Stimulated activated naive CD8-positive, alpha-beta T cell treated with anti-CD3 and anti-CD28 coated beads, Interleukin-15, Interleukin-2, amounts not matched to agents 100 U/mL and 50 U/mL, for 24 hours (primary cell): ENCODE results near the gene SLTM.
"Not testable (repeated sequence)": the region's sequence is repeated elsewhere in the genome, so short reads cannot be mapped to it uniquely, and the experiment has no call there.

ENCODE experiments used
- ATAC-seq: fragments of 150-1000 bp; cut with Tn5 transposase; one replicate; pipeline ENCODE4 v1.10.0; 2021
- DNase-seq: peaks from one replicate; pipeline ENCODE4 v3.0.0; 2021

SLTM gene

DNA sequence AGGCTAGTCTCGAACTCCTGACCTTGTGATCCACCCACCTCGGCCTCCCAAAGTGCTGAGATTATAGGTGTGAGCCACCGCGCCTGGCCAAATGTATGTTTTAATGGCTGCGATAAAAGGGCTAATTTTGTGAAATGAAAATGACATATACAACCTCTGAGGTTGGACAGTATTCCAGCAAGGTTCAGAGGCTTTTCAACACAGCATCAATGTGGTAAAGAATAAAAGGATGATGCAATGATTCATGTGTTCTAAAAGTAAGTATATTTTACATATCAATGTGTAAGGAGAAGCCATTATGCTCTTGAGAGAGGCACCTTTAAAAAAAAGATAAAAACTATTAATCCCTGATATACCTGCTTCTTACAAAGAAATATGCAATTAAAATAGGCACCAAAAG is 6.7 kb downstream of the SLTM start:
- no peak for ATAC-seq
- no peak for DNase-seq

DNA sequence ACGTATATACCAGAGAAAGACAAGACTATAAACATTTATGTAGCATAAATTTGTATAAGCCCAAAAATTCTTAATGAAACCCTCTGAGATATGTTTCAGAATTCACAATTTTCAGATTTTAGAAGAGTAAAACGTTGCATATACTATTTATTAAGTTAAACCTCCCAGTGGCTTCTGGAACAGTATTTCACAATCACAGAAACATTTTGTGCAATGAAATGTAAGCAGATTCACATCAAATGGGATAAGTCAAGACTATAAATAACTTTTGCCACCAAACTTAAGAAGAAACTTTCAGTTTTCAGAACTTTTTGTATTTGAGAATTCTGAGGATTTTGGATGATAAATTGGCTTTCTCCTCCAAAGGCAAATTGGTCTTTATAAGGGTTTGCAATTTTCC is 9.2 kb downstream of the SLTM start:
- ATAC-seq, result no peak
- DNase-seq, result no peak

DNA sequence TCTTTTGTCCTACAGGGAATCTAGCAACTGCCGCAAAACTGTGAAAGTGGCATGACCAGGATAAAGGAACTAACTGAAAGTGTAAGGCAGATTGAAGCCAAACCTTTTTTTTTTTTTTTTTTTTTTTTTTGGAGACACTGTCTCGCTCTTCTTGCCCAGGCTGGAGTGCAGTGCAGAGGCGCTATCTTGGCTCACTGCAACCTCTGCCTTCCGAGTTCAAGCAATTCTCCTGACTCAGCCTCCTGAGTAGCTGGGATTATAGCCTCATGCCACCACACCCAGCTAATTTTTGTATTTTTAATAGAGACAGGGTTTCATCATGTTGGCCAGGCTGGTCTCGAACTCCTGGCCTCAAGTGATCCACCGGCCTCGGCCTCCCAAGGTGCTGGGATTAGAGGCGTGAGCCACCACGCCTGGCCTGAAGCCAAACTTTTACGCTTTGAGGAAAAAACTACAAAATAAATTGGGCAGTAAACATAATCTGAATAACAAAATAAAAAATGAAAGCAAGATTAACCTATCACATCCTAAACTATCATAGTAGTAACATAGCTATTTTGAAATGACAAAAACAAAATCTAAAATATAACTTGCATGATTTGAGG is 9.7 kb downstream of the SLTM start:
- no peak for DNase-seq
- no peak for ATAC-seq

DNA sequence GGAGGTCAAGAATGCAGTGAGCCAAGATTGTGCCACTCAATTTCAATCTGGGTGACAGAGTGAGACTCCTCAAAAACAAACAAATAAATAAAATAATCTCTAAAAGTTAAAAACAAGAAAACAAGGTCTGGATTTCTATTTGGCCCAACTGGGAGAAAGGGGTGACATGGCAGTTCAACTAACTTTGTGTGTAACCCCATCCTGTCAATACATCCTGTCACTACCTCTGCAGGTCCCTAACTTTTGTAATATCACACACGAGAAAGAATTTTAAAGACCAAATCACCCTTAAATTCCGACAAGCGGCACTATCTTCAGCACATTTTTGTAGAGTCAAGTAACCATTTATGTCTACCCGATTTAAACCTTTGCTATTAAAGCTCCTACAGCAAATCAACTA is 10.2 kb downstream of the SLTM start:
- ATAC-seq, result no peak
- no peak for DNase-seq

- no peak for ATAC-seq
- no peak for DNase-seq
Measured at GRCh38 chr15:58921267-58921790, 12.2 kb downstream of the SLTM start.

DNA sequence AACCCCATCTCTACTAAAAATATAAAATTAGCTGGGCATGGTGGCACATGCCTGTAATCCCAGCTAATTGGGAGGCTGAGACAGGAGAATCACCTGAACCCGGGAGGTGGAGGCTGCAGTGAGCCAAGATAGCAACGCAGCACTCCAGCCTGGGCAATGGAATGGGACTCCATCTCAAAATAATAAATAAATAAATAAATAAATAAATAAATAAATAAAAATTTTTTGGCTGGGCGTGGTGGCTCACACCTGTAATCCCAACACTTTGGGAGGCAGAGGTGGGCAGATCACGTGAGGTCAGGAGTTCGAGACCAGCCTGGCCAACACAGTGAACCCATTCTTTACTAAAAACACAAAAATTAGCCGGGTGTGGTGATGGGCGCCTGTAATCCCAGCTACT is 13.0 kb downstream of the SLTM start:
- DNase-seq, ATAC-seq: not testable (repeated sequence)

- no peak for DNase-seq
- ATAC-seq, result no peak
Measured at GRCh38 chr15:58919232-58919631, 14.2 kb downstream of the SLTM start.

- no peak for ATAC-seq
- no peak for DNase-seq
Measured at GRCh38 chr15:58918239-58918638, 15.2 kb downstream of the SLTM start.

DNA sequence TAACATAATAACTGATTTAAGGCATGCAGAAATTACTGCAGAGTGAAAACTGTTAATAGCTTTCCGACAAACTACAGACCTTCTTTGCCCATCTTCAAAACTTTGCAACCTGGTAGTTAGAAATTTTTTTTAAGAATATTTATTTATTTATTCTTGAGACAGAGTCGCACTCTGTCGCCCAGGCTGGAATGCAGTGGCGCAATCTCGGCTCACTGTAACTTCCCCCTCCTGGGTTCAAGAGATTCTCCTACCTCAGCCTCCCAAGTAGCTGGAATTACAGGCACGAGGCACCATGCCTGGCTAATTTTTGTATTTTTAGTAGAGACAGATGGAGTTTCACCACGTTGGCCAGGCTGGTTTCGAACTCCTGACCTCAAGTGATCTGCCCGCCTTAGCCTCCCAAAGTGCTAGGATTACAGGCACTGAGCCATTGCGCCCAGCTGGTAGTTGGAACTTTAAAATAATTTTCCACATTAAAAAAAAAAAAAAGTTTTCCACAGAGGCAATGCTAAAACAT is 15.8 kb downstream of the SLTM start:
- ATAC-seq, DNase-seq: not testable (repeated sequence)

DNA sequence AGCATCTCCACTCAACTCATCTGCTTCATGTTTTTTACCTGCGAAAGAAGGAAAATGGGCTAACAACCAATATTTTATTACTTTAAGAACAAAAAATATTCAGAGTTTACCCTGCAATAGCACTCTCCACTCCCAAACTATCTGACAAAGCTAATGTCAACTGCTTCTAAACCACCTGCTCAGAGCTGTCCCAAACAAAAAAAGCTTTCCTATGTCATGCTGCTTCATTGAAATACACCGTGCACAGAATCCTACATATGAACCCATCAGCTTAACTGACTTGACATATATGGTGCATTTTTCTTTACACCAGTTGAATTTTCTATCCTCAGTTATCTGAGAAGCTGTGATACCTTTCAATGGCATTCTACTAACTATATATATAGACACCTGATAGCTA is 16.5 kb downstream of the SLTM start:
- DNase-seq (no peak), ATAC-seq (no peak)

- DNase-seq, result no peak
- no peak for ATAC-seq
Measured at GRCh38 chr15:58910456-58910855, 23.0 kb downstream of the SLTM start.

DNA sequence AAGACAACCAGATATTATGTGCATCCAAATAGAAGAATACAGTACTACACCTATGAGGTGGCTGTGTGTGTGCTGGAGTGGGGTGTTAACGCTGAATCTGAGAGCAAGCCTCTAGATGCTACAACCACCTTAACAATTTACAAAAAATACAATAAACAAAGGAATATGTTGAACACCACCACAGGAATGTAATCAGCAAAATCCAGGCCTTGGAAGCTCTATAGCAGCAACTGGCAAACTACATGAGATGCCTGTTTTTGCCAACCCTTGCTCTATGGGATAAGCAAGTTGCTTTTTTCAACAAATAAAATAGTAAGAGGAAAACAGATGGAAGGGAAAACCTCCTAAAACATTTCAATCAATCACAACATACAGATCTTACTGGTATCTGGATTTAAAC is 23.9 kb downstream of the SLTM start:
- DNase-seq (no peak), ATAC-seq (no peak)

- ATAC-seq (no peak), DNase-seq (no peak)
Measured at GRCh38 chr15:58908550-58909309, 24.7 kb downstream of the SLTM start.

DNA sequence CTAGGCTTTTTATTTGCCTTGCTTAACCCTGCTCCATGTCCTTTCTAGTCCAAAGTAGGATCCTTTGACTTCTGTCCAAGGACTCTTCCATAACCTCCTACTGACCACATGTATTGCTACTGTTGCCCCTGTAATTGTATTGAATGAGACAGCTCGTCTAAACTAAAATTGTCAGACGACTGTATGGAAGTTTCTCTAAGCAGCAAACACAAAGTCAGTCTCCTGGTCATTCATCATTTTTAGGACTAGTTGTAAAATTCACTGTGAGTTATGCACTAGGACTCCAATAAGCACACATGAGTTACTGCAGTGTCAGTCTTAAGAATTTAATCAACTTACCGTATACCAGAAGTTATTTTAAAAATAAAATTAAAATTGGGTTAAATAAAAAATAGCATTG is 32.8 kb downstream of the SLTM start:
- ATAC-seq, result no peak
- no peak for DNase-seq

DNA sequence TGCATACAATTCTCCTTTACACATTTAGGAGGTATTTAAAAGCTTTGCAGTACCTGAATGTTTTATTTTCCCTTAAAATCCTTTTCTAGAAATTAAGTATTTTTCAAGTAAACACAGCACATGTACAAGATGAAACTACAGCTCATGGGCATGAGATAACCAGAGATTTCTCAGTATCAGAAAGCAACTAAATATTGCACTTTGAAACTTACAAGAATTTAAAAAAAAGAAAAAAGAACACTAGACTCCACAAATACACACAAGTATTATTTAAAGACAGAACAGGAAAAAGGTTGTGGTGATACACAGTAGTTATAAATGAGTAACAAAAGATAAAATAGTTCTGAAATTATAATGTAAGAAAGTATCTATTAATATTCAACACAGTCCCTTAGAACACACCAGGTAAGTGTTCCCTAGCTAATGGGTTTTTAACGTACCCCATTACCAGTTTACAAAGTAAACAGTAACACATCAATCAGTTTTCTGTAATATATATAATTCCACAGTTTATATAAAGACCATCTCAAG is 35.3 kb downstream of the SLTM start:
- ATAC-seq, result no peak

DNA sequence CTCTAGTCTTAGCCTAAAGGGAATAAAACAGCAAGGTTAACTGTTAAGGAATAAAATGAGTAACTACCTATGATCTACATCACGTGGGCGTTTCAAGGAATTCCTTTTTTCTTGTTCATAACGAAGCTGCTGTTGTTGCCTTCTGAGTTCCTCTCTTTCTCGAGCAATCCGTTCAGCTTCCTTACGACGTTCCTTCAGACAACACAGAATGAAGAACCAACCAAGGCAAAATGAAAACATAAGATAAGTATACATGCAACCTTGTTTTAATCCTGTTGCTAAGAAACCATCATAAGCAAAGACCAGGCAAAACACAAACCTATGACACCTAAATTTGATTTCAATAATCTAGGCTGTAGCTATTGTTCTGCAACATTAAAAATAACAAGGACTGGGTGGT is 44.1 kb downstream of the SLTM start:
- ATAC-seq (no peak), DNase-seq (no peak)

More for the DNA sequence above, 35.3 kb downstream of the SLTM start:
- no peak for DNase-seq

- no peak for DNase-seq
- ATAC-seq, result no peak
Measured at GRCh38 chr15:58886921-58887320, 46.6 kb downstream of the SLTM start.

DNA sequence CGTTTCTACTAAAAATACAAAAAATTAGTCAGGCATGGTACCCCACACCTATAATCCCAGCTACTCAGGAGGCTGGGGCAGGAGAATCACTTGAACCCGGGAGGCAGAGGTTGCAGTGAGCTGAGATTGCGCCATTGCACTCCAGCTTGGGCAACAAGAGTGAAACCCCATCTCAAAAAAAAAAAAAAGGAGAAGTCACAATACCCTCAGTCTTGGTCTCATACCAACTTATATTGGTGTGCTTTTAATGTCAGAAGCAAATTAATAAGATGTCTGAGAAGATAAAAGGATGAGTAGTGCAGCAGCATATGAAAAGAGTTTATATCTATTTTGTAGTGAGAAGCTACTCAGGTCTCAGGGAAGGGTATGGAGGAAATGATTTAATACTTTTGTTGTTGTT is 49.6 kb downstream of the SLTM start:
- not testable (repeated sequence) for DNase-seq, ATAC-seq

DNA sequence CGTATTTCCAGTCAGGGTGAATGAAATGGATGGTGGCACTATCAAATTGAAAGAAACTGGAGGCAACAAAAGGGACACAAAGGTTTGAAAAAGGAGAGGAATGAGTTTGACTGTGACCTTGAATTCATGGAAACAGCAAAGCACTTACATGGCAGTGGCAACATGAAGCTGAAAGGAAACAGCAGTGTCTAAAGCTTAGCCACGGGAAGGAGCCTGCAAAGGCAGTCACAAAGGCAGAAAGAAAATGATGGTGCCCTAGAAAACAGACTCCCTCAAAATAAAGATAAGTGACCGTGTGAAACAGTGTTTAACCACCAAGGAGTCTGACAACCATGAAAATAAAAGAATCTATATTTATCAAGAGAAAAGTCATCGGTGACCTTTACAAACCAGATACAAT is 51.2 kb downstream of the SLTM start:
- ATAC-seq (no peak), DNase-seq (no peak)

DNA sequence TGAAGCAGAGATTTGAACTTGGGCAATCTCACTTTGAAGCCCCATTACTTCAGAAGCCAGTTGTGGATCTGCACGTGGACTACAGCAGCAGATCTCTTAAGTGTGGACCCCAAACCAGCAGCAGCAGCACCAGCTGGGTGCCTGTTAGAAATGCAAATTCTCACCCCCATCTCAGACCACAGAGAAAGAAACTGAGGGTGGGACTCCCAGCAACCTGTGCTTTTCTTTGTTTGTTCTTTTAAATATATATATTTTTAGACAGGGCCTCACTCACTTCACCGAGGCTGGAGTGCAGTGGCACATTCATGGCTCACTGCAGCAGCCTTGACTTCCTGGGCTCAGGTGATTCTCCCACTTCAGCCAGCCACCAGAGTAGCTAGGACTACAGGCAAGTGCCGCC is 53.2 kb downstream of the SLTM start:
- ATAC-seq (no peak), DNase-seq (no peak)

DNA sequence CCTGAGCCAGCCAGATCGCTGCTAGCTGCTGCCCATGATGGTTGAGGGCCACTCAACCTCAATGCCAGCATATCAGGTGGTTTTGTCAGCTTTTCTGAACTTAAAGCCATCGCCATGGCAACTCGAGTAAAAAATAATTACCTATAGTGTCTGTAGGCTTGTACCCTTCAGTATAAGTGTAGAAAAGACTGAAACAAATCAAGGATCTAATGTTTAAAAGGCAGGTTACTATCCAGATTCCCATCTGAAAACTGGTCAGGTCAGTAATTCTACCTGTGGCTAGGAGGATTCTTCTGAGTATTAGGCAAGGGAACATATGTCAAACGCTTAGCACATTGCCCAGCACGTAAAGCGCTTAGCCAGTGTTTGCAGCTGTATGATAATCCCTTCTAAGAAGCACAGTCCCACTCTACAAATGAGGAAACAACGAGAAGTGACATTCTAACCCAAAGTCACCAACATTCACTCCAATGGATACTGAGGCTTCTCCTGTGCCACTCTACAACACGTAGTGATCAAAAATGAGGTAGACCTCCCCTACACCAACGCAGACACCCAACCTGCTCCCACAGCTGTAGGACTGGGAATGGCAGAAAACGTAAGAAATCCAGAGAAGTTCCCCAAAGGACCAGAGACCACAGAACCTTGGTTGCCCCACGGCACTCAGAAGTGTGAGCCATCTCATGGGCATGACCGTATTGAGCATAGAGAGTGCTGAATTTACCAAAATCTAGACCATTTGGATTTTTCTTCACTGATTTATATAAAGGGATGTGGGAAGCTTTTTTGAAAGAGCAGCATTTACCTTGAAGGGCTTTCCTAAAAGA is 55.3 kb downstream of the SLTM start:
- no peak for ATAC-seq

DNA sequence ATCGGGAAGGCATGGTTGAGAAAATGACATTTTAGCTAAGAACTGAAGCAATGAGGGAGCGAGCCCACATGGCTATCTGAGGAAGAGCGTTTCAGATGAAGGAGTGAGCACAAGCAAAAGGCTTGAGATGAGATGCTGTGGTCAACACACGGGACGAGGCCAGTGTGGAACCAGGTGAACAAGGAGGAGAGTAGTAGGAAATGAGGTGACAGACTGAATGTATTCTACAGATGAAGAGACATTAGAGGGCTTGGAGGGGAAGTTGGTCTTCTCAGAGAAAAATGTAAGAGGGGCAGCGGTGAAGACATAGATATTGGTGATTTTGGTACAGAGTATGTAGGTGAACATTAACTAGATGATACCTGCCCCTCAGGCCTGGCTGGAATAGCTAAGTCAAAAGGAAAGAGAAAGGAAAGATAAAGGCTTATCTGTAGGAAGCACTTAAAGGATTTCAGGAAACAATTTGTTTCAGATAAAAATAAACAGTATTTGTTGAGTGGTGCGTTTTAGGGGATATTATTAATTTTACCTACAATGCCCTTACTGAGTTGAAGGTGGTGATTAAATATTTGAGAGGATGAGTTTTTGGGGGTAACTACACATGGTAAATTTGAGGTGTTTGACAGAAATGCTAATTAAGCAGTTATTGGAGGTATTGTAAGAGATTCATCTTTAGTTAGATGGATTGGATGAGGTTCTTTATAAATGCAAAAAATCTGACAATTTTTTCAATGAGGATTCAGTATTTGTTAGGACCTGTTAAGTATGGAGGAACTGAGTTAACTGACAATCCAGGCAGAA is 57.0 kb downstream of the SLTM start:
- no peak for ATAC-seq
- DNase-seq, result no peak

More for the DNA sequence above, 55.3 kb downstream of the SLTM start:
- no peak for DNase-seq
